Fibroblast of lung (primary cell): Measurements from ENCODE around the gene KIAA1671. TPM values are rescaled to one million over a fixed set of nuclear protein-coding genes. Genes with fewer than 3 reads are reported as not detected.

Experiments used
- DNase-seq, 2 donors: peaks; one replicate each; pipeline versions ENCODE4 v3.0.0 to v3.0.0-alpha.2; 2010; ENCODE audit warnings: low read depth in 2 of 2
- H2AFZ ChIP-seq: 2 replicates; pipeline ENCODE4 v1.5.1; 2012; ENCODE audit warnings: low read length, control low read depth, inconsistent platforms
- H3K27ac ChIP-seq: 2 replicates; pipeline ENCODE4 v1.5.1; 2011; ENCODE audit warnings: low read length, control low read depth; ENCODE audit not compliant: insufficient read depth
- H3K27me3 ChIP-seq: 2 replicates; pipeline ENCODE4 v1.5.1; 2011; ENCODE audit warnings: mild to moderate bottlenecking, low read length; ENCODE audit not compliant: control insufficient read depth, insufficient read depth
- H3K36me3 ChIP-seq: 2 replicates; pipeline ENCODE4 v1.5.1; 2011; ENCODE audit warnings: low read length; ENCODE audit not compliant: control insufficient read depth, insufficient read depth
- H3K4me1 ChIP-seq: 2 replicates; pipeline ENCODE4 v1.5.1; 2011; ENCODE audit warnings: low read length; ENCODE audit not compliant: control insufficient read depth, insufficient read depth; ENCODE audit errors: extremely low read depth
- H3K4me2 ChIP-seq: 2 replicates; pipeline ENCODE4 v1.5.1; 2011; ENCODE audit warnings: low read length, control low read depth; ENCODE audit not compliant: insufficient read depth; ENCODE audit errors: extremely low read depth
- H3K4me3 ChIP-seq, 4 experiments: fragments of 200-600 bp in 1 of 4; sonication (generic) in 1 of 4; replicated peaks in 1 of 4; 2 replicates each; pipeline ENCODE4 v1.5.1; 2011 to 2016; ENCODE audit warnings: low read length in 4 of 4, low read depth in 3 of 4, mild to moderate bottlenecking in 3 of 4, control low read depth in 2 of 4, inconsistent platforms in 1 of 4, mixed read lengths in 1 of 4; ENCODE audit not compliant: insufficient read depth in 1 of 4; ENCODE audit errors: control extremely low read depth in 1 of 4
- H3K79me2 ChIP-seq: 2 replicates; pipeline ENCODE4 v1.5.1; 2012; ENCODE audit warnings: mild to moderate bottlenecking, low read length, inconsistent platforms; ENCODE audit not compliant: control insufficient read depth, insufficient read depth
- H3K9ac ChIP-seq: 2 replicates; pipeline ENCODE4 v1.5.1; 2011; ENCODE audit warnings: mild to moderate bottlenecking, low read length, control low read depth; ENCODE audit not compliant: insufficient read depth
- H3K9me3 ChIP-seq: 2 replicates; pipeline ENCODE4 v1.5.1; 2012; ENCODE audit warnings: low read depth, low read length; ENCODE audit not compliant: control insufficient read depth, insufficient read depth
- H4K20me1 ChIP-seq: 2 replicates; pipeline ENCODE4 v1.5.1; 2011; ENCODE audit warnings: low read length; ENCODE audit not compliant: control insufficient read depth, insufficient read depth; ENCODE audit errors: extremely low read depth
- EZH2 ChIP-seq: IDR thresholded peaks from 2 replicates; pipeline ENCODE4 v1.5.1; 2012; ENCODE audit warnings: low read length, control low read depth, mild to moderate bottlenecking; ENCODE audit errors: missing control alignments
- polyA plus RNA-seq, 2 donors: library from polyadenylated mRNA; depleted of rRNA in 1 of 2; stranded (reverse) in 1 of 2; unstranded in 1 of 2; fragments of >200 nt; gene quantifications; 2 replicates each; pipeline ENCODE4 v1.2.1, GENCODE V29; 2011 to 2012; ENCODE audit warnings: missing spikeins in 1 of 2
- total RNA-seq: library from RNA; depleted of rRNA; stranded (reverse); fragments of >200 nt; gene quantifications from 2 replicates; pipeline ENCODE4 v1.2.1, GENCODE V29; 2014
- TF ChIP-seq, protein P1 (sequence below), 2 donors: IDR thresholded peaks in 1 of 2; conservative IDR thresholded peaks in 1 of 2; 1 replicate in 1 of 2; 2 replicates in 1 of 2; pipeline ENCODE4 v1.5.1; 2011 to 2012; ENCODE audit warnings: low read length in 2 of 2, control low read depth in 1 of 2, inconsistent platforms in 1 of 2, low read depth in 1 of 2, mild to moderate bottlenecking in 1 of 2

Gene KIAA1671
- total and polyA plus RNA-seq, 2 donors (not counting 1 experiment from before 2014, with no cell fraction given): 0.34 to 1.3 TPM

DNA sequence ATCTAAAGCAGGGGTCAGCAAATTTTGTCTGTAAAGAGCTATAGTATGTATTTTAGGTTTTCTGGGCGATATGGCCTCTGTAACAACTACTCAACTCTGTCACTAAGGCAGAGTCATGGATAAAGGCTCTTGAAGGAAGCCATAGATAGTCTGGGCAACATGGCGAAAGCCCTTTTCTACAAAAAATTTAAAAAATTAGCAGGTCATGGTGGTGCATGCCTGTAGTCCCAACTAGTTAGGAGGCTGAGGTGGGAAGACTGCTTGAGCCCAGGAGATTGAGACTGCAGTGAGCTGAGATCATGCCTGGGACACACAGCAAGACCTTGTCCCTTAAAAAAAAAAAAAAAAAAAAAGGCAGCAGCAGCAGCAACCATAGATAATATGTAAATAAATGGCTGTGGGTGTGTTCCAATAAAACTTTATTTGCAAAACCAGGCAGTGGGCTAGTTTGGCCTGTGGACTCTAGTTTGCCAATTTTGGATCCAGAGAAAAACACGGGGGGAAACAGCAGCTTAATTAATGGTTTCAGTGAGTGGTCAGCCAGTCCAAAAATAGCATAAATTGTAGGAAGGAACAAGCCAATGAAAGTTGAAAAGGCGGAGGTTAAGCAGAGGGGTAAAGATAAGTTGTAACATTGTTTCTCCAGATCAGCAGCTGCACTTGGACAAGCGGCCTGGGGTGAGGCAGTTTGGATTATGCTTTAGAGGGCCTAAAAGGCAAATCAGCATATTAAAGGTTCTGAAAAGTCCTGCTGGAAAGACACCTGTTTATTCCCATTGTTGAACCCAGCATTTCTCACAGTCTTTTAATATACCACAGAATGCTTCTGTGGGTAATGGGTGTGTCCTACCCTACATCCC, 62.6 kb downstream of the KIAA1671 start:
- no peak overlapping the region for H3K9ac ChIP-seq
- no peaks in the 10 kb centered on the region for H3K9me3 ChIP-seq
- no peak for DNase-seq
- H4K20me1 ChIP-seq: no peaks in the 10 kb centered on the region
- H3K4me2 ChIP-seq: no peak overlapping the region
- no peak overlapping the region for H2AFZ ChIP-seq
- no peaks in the 10 kb centered on the region for H3K79me2 ChIP-seq
- H3K4me3 ChIP-seq: no peak overlapping the region
- no peak for TF ChIP-seq EZH2
- TF ChIP-seq, protein P1, sequence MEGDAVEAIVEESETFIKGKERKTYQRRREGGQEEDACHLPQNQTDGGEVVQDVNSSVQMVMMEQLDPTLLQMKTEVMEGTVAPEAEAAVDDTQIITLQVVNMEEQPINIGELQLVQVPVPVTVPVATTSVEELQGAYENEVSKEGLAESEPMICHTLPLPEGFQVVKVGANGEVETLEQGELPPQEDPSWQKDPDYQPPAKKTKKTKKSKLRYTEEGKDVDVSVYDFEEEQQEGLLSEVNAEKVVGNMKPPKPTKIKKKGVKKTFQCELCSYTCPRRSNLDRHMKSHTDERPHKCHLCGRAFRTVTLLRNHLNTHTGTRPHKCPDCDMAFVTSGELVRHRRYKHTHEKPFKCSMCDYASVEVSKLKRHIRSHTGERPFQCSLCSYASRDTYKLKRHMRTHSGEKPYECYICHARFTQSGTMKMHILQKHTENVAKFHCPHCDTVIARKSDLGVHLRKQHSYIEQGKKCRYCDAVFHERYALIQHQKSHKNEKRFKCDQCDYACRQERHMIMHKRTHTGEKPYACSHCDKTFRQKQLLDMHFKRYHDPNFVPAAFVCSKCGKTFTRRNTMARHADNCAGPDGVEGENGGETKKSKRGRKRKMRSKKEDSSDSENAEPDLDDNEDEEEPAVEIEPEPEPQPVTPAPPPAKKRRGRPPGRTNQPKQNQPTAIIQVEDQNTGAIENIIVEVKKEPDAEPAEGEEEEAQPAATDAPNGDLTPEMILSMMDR (conservative IDR thresholded peaks at IDR 0.05 in 1 of 2, IDR thresholded peaks at IDR 0.05 in 1 of 2; ENCODE audit: low read depth in 1 of 2, low read length in 2 of 2): no peak
- H3K36me3 ChIP-seq: no peaks in the 10 kb centered on the region
- H3K27ac ChIP-seq: no peak overlapping the region
- no peaks in the 10 kb centered on the region for H3K4me1 ChIP-seq
- no peaks in the 10 kb centered on the region for H3K27me3 ChIP-seq

DNA sequence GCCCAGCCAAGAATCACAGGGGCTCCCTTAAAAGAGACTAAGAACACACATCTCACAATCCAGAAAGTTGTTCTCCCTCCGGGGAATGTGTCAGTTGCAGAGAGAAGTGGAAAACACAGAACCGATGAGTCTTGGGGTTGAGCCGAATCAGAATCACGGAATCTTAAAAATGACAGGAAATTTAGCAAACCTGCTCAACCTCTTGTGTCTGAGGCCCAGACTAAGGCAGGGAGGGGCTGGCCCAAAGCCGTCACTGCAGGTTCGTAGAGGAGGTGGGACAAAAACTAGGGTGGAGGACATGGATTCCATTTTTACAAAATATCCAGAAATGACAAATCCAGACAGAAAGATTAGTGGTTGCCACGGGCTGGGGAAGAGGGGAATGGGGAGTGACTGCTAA, 63.8 kb downstream of the KIAA1671 start:
- Histone ChIP-seq H3K27me3 (no peaks in the 10 kb centered on the region), H3K9me3 (no peaks in the 10 kb centered on the region), H3K4me1 (no peaks in the 10 kb centered on the region), H3K9ac (no peak overlapping the region), H3K36me3 (no peaks in the 10 kb centered on the region), H3K4me2 (no peak overlapping the region), H3K4me3 (no peak overlapping the region), H4K20me1 (no peaks in the 10 kb centered on the region), H3K79me2 (no peaks in the 10 kb centered on the region), H2AFZ (no peak overlapping the region), H3K27ac (no peak overlapping the region)
- TF ChIP-seq EZH2: no peak
- TF ChIP-seq, protein P1 (conservative IDR thresholded peaks at IDR 0.05 in 1 of 2, IDR thresholded peaks at IDR 0.05 in 1 of 2; ENCODE audit: low read depth in 1 of 2, low read length in 2 of 2): no peak
- no peak for DNase-seq

DNA sequence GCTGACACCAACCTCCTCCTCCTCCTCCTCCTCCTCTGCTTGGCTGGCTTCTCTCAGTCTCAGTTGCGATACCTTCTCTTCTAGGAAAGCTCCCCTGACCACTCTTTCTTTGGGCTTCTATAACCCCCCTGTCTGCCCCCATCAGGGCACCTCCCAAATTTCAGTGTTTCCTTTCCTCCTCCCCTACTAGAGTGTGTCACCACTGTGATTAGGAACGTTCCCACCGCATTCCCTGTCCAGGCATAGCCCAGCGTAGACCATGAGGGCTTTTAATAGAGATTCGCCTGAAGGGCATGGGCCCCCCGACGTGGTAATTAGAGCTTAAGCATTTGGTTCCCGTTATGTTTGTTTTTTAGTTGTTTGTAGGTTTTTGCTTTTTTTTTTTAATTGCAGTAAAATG, 65.5 kb downstream of the KIAA1671 start:
- Histone ChIP-seq H3K27ac (no peak overlapping the region), H3K9ac (no peak overlapping the region), H2AFZ (no peak overlapping the region), H3K9me3 (no peaks in the 10 kb centered on the region), H3K4me2 (no peak overlapping the region), H3K4me3 (no peak overlapping the region), H4K20me1 (no peaks in the 10 kb centered on the region), H3K79me2 (no peaks in the 10 kb centered on the region), H3K36me3 (no peaks in the 10 kb centered on the region), H3K27me3 (no peaks in the 10 kb centered on the region), H3K4me1 (no peaks in the 10 kb centered on the region)
- no peak for TF ChIP-seq EZH2
- TF ChIP-seq, protein P1 (conservative IDR thresholded peaks at IDR 0.05 in 1 of 2, IDR thresholded peaks at IDR 0.05 in 1 of 2; ENCODE audit: low read depth in 1 of 2, low read length in 2 of 2): no peak
- DNase-seq: no peak
